ENCODE results near the gene ARL15.
"Not testable (repeated sequence)": the region's sequence is repeated elsewhere in the genome, so short reads cannot be mapped to it uniquely, and the experiment has no call there.

The ARL15 gene

DNA sequence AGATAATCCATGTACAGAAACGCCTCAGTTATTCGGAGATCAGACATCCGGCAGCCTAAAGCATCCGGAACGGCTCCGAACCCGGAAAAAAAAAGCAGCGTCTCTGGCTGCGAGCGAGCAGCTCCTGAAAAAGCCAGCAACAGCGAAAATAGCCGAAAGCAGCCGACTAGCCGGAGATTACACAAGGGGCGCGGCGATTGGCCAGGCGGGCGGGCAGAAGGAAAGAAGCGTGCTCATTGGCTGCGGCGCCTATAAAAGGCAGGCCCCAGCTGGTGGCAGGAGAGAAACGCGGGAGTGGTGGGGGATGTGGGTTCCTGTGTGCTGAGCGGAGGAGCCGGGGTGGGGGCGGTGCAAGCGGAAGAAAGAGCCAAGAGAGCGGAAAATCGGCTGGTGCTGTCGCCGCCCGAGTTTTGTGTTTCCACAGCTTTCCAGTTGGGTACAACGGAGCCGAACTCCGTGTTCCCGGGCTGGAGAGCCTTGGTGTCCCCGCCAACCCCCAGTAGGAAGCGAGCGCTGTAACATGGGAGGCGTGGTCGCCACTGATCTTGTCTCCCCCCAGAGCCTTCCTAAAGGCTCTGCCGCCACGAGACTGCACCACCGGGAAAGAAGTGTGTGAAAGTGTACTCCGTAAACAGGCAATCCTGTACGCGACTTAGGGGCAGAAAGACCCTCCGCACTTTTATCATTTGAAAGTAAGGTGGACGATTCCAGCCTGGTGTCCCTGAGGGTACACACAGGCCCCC is at the start of gene ARL15:
Gene ARL15 (minus strand): TSS at position 141 of the 743 bp plus-strand sequence.
- DNase-seq = peak; percentile 95

GRCh38 chr5:54360089-54360488 is 49.7 kb upstream of the ARL15 start:
- no peak for DNase-seq

DNA sequence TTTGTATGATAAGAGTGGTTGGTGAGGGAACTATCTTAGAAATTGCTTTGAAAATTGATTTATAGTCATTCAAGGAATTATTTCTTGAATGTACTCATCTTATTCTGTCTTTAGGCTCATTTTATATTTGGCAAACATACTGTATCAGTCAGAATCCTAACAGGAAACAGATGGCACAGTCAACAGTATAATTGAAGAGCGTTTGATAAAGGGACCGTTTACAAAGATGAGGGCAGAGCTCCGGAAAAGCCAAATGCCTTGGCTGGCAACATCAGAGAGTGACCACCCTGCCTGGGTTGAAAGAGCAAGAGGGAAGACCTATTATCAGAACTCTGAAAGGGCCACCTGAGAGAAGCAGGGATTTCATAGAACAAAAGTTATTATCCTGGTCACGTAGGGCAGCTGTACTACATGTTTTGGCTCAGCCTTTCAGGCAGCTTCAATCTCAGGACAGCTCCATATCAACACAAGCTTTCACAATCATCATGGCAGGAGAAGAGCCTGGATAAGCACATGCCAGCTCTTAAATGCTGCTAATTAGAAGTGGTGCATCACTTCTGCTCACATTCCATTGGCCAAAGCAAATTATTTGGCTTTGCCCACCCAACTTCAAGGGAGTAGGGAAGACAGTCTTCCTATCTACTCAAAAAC is 47.2 kb upstream of the ARL15 start:
- no peak for DNase-seq

- DNase-seq = not testable (repeated sequence)
These were observed 43.7 kb upstream of the ARL15 start for GRCh38 chr5:54353933-54354564.

- DNase-seq = not testable (repeated sequence)
These were observed 42.2 kb upstream of the ARL15 start for GRCh38 chr5:54352580-54352979.

DNA sequence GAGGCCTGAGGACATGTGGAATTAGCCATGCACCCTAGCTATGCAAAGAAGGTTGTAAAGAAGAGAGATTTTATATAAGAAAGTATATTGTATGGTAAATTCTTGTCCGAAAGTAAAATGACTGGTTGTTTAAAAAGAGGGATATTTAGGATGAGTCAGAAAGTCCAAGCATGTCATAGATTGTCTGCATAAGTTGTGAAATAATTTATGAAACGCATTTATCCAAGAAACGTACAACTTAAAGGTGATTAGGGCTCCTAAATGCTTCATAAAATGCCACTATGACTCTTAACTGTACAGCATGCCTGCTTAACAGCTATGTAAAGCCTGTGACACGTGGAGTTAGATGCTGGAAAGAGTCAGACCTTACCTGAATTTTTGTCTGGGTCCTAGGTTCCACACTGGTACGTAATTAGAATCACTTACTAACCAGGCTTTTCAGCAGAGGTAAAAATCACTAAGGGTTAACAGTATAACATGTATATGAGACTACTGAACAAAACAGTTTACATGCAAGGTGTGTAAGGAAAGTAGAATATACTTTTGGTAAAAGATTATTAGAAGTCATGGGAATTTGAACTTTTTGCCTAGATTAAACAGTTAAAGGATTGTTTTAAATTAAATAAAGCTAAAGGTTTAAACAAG is 37.0 kb upstream of the ARL15 start:
- DNase-seq = no peak

DNA sequence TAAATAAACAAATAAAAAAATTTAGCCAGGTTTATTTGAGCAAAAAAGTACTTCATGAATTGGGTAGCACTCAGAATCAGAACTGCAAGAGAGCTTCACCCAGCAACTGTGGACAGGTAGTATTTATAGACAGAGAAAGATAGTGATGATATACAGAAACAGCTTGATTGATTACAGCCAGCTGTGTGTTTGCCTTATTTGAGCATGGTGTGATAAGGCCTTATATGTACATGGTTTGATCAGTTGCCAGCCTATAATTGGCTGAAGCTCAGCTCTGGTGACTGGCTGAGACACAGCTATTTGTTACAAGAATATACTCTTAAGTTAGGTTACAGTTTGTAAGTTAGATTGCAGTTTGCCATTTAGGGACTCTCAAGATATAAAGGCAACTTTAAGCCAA is 34.3 kb upstream of the ARL15 start:
- no peak for DNase-seq

DNA sequence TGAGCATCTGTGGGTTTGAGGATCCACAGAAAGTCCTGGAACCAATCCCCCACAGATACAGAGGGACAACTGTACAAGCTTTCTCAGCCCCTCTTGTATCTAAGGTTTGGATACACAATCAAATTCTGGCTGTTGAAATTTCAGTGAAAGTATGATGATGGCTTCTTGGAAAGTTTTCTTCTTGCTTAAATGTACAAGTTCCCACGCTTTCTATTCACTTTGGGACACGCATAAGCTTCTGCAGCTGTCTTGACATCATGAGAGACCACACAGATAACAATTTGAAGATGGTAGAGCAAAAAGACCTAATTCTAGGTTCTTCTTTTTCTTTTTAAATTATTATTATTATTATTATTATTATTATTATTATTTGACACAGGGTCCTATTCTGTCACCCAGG is 31.6 kb upstream of the ARL15 start:
- no peak for DNase-seq

DNA sequence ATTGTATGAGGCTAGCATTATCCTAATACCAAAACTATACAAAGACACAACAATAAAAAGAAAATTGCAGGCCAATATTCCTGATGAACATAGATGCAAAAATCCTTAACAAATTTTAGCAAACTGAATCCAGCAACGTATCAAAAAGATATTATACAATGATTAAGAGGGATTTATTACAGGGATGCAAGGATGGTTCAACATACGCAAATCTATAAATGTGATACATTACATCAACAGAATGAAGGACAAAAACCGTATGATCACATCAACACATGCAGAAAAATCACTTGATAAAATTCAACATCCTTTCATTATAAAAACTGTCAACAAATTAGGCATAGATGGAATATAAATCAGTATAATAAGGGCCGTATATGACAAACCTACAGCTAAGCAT is 27.1 kb upstream of the ARL15 start:
- no peak for DNase-seq

GRCh38 chr5:54332720-54333119 is 22.3 kb upstream of the ARL15 start:
- DNase-seq = no peak

DNA sequence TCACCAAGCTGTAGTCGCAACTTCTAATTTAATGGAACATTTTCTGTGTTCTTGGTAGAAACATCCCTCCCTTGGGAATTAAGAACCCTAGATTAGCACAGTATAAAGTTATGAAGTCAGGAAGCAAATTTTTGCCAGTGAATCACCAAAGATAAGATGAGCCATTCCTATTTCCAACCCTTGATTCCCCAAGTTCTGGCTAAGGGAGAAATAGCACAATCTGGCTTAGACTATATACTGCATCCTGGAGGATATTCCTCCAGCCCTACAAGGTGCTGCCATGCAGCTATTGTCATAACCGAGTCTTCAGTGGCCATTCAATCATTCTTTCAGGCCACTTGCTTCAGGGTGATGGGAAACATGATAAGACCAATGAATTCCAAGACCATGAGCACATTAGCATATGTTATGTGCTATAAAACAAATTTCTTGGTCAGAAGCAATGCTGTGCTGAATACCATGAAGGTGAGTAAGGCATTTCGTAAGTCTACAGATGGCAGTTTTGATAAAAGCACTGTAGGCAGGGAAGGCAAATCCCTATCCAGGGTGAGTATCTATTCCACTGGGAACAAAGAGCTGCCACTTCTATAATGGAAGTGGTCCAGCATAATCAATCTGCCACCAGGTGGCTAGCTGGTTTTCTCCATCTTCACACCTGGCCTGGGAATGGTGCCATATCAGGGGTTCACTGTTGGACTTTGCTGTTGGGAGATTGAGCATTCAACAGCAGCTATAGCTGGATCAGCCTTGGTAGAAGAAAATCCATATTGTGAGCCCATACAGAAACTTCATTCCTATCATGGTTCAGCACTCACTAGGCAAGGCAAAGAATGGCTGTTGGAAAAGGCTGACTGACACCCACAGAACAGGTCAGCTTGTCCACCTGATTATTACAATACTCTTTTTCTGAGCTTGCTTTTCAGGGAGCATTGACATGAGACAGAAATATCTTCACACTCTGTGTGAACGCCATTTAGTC is 19.6 kb upstream of the ARL15 start:
- DNase-seq = no peak

DNA sequence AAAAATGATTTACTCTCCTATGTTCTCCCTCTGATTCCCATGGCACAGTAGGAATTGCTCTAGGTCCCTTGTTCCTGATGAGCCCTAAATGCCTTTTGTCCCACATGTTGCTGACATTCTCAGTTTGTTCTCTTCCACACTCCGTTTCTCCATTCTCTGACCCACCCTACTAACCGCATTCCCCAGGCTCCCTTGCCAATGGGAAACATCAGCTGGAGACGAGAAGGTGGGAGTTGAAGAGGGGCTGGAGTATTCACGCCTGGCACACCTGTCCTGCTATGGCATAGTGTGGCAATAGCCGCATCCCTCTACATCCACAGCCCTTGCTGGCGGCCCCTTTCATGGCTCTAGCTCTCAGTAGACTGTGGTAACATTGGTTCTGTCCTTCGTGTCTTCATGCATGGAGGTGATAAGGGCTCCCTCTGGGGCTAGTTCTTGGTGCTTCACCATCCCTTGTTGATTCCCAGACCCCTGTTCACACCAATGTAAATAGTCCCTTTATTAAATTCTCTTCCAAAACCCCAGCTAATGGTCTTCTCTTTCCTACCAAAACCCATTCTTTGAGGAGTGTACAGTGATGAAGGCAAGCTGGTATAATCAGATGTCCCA is 16.4 kb upstream of the ARL15 start:
- DNase-seq = no peak

GRCh38 chr5:54325610-54326311 is 15.4 kb upstream of the ARL15 start:
- DNase-seq = no peak

- DNase-seq = no peak
These were observed 14.9 kb upstream of the ARL15 start for GRCh38 chr5:54325272-54325609.

- no peak for DNase-seq
These were observed 14.4 kb upstream of the ARL15 start for GRCh38 chr5:54324651-54325271.

DNA sequence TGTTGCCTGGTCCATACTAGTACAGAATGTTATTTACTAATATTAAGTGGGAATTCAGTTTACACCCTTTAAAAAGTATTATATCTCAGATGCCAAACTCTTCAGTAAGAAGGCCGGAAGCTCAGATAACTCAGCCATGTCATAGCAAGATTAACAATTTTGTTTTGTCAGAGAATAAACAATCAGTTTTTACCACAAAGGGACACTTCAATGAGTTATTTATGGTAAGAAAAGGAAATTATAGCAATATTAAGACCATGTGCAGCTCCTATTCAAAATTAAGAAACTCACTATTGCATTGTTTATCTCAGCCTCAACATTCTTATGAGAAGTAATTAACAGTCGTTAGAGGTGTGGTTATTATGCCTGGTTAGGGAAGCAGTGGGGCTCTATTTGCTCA is 13.1 kb upstream of the ARL15 start:
- no peak for DNase-seq

DNA sequence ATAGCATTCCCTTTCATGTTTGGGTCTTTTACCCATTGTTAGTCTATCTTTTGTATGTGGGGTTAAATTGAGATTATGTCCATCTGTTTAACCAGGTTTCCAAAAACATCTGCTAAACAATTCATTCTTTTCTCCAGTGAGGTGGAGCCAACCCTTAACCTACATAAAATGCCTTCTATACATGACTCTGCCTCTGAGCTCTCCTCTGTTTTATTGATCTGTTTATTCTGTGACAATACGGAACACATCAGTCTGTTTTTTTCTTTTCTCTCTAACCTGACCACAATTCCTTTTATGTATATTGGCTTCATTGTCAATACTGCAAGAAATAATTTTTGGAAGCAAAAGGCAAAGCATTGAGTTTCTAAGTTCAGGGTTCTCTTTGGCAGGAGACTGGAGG is 9.9 kb upstream of the ARL15 start:
- no peak for DNase-seq

GRCh38 chr5:54317511-54318260 is 7.3 kb upstream of the ARL15 start:
- no peak for DNase-seq

DNA sequence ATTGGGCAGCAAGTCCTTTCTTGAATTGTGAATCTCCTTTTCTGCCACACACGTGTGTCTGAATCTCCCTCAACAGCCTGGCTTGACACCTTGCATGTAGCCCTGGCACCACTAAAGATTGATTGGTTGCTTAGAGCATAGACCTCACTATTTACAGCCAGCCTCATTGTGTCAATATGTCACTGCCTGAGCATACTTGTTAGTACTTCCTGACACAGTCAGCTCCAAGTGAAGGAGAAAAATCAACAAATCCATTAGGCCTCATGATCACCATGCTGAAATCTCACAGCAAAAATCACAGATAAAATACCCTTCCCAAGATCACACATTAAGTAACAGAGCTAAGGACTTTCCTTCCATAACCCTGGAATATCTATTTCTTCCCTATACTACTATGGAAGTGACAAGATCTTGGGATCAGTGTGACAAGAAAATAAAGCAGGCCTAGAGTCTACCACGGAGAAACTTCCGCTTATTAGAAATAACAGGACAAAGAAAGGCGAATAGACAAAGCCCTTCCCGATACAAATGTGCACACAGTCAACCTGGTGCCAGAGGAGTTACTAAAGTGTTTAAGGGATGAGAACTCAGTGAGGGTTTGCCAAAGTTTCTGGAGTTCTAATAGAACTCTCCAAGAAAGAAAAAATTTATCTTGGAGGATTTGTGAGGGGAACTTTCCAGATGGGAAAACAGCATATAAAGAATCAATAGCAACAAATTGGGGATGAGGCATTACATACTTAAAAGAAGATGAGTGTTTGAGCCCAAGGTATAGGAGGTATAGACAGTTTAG is 5.6 kb upstream of the ARL15 start:
- no peak for DNase-seq
